Measurements from ENCODE around the gene SEC14L1.

Gene SEC14L1

DNA sequence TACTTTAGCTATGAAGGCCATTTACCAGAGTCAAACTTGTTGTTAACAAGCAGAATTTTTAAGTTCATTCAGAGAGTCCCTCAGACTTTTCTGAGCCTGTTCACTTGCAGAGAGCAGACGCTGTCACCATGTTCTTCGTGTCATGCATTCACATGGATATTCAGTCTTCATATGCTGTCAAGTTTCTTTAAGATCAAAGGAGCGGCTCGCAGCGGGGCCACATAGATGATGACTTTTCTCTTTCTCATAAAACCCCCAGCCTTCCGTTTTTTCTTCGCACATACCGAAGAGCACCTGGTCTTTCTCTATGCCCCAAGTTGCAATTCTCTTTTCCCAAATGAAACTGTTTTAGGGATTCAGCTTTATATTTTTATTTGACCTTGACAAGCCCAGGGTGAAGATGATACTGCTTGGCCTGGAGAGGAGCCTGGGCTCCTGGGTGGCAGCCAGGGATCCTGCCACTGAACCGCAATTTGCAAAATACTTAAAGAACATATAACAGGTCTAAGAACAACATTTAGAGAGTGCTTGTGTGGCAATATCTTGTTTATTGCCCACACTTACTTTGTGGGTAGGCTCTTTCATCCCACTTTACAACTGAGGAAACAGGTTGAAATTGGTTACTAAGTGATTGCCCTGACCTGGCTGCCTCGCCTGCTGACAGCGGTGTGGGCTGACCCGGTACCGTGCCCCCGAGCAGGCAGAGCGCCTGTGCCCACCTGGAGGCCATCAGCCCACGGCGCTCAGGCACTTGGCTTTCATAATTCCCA, 22.9 kb downstream of the SEC14L1 start:
- DNase-seq (ENCODE audit: low read depth) = no peak

DNA sequence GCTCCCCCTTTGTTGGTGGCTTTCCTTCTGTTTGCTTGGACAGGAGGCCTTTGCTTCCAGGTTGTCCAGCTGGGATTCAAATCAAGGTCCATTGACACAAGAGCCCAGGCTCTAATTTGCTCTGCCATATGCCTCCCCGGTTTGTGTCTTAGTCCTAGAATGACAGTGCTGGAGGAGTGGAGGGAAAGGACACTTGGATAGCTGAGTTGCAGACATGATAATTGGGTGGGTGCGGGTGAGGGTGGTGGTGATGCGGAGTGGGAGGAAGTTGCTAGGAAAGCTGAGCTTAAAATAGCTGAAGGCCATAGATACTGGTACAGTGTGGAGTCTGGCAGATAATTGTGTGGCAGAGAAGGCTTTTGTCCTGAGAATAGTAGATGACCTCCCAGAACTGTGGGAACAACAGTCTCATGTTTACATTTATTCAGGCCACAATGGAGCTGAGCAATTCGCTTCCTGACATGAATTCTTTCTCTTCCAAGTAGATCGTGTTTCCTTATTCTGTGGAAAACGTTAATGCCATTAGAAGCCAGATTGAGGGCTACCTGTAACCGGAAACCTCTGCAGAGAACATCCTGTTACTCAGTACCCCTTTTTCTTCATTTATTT, 23.8 kb downstream of the SEC14L1 start:
- DNase-seq (ENCODE audit: low read depth) = peak; percentile 28

DNA sequence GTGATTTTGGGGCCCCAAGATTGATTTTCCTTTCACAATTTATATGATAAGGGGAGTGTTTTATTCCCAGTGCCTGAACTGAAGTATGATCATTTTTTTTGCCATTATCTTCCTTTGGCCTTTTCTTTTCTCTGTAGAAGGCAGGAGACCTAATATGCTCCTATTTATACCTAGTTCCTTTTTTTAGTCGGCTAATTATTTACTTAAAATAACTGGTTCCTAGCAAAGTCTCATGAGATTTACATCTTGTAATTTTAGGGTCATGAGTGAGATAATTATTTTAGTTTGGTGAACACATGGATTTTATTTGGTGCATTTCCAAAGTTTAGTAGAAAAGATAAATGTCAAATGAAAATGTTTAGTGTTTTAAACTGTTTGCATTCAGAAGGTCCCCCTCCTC, 24.8 kb downstream of the SEC14L1 start:
- DNase-seq (ENCODE audit: low read depth) = no peak

DNA sequence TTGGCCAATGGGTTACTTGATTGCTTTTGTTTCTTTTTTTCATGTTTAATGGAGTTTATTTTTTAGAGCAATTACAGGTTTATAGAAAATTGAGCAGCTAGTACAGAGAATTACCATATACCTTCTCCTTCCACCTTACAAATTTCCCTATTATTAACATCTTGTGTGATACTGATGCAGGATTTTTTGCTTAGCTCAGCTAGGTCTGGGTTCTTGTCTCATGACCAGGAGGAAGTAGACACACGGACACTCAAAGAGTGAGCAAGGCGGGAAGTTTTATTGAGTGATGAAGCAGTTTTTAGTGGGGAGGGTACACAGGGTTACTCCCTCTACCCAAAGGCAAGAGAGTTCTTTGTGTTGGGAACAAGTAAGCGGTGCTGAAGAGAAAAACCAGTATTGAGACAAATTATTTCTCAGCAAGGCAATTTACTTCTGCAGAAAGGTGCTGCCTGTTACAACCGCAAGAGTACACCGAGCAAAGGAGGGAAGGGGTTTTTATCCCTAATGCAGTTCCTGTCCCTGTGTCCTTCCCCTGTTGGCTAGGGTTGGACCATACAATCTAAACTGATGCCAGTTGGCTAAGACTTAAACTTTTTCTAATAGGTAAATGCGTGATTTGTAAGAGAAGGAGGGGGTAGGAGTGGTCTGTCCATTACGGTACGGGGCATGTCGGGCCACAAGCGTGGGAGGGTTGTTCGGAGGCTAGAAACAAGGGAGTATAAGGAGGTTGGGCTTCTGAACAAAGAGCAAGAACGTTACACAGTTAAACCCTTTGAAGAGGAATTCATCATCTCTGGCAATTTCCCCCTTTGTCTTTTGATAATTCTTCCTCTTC, 26.9 kb downstream of the SEC14L1 start:
- DNase-seq (ENCODE audit: low read depth) = no peak

DNA sequence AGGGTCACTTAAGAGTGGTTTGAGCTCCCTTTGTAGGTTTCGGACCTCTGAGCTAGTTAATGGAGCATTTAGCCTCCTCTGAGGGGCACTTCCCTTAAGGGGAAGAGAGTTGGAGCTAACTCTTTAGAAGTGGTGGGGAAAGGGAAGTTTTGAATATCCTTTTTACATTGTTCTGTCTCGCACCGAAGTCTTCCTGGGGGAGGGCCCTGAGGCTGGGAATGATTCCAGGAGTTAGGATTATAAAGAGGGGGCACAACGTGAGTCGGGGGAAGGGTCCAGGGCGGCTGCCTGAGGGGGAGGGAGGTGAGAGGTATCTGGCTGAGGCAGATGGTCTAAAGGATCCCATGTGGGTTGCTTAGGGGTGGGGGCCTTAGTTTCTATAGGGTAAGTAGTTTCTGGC, 32.3 kb downstream of the SEC14L1 start:
- no peak for DNase-seq (ENCODE audit: low read depth)

DNA sequence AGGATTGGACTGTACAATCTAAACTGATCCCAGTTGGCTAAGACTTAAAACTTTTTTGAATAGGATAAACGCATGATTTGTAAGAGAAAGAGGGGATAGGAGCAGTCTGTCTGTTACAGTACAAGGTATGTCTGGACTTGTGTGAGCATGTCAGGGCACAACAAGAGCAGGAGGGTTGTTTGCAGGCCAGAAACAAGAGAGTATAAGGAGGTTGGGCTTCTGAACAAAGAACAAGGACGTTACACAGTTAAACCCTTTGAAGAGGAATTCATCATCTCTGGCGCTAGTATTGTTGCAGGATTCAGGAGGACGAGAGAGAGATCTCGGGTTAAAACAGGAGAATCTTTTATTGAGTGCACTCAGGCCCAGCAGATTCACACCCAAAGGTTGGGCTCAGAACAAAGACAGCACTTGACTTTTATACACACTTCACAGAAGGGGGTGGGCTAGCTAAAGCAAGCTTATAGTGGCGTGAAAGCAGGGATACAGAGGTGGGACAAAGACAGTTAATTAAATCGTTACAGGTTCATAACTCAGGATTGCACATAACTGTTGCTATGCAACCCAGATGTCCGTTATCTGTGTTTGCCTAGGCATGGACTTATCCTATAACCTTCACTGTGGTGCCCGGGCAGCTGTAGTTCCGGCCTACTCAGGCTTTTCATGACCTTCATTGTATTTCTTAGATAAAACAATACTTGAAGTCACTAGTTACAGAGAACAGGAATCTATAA, 34.3 kb downstream of the SEC14L1 start:
- no peak for DNase-seq (ENCODE audit: low read depth)

DNA sequence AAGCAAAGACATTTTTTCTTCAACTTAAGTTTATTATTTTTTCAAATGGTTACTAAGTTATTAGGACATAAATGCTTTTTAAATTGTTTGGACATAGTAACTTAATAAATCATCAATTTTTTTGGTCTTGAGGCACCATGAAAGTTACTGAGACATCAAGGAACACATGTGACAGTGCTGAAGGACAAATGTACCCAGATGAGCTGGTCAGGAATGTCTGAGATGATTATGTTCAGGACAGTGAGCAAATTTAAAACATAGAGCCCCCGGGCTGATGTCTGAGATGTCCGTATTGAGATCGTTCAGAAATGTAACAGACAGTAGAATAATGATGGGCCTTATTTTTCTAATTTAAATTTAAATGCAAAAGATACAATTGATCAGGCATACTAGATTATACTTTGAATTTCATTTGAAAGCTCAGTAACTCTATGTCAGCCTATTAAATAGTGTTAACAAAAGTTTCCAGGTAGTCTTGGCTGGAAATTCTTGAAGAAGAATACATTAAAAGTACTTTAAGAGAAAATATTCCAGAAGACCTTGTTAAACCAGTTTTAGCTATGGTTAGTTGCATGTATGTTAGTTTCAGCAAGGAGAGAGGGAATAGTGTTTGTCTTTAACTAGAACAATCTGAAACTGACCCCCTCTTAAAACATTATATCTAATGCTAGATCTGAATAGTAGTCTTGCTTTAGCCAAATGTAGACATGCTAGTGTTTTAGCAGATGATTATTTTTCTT, 36.4 kb downstream of the SEC14L1 start:
- DNase-seq (ENCODE audit: low read depth) = no peak

DNA sequence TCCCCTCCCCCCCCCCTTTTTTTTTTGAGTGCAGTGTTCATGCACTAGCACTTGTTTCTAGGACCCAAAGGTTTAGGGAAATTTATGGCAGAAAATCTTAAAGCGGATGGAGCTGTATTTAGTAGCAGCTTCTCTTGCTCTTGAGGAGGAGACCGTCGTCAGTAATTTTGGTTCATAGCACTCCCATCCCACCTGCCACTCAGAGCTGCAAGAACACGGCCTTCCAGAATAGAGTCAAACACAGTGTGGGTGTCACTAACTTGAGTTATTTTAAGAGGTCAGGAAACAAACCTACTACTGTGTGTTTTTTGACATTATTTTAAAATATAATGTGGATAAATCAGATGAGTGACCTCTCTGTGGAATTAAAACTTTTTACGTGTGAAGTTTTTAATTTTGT, 37.3 kb downstream of the SEC14L1 start:
- no peak for DNase-seq (ENCODE audit: low read depth)

DNA sequence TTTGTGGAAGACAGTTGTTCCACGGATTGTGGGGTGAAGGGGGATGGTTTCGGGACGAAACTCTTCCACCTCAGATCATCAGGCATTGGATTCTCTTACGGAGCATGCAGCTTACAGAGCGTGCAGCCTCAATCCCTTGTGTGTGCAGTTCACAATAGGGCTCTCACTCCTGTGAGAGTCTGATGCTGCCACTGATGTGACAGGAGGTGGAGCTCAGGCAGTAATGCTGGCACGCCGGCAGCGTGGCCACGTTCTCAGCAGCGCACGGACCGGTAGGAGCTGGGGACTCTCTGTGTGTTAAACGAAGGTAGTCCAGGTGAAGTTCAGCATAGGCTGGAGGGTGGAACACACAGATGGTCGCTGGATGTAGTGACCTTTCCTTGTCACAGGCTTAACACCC, 37.8 kb downstream of the SEC14L1 start:
- no peak for DNase-seq (ENCODE audit: low read depth)

DNA sequence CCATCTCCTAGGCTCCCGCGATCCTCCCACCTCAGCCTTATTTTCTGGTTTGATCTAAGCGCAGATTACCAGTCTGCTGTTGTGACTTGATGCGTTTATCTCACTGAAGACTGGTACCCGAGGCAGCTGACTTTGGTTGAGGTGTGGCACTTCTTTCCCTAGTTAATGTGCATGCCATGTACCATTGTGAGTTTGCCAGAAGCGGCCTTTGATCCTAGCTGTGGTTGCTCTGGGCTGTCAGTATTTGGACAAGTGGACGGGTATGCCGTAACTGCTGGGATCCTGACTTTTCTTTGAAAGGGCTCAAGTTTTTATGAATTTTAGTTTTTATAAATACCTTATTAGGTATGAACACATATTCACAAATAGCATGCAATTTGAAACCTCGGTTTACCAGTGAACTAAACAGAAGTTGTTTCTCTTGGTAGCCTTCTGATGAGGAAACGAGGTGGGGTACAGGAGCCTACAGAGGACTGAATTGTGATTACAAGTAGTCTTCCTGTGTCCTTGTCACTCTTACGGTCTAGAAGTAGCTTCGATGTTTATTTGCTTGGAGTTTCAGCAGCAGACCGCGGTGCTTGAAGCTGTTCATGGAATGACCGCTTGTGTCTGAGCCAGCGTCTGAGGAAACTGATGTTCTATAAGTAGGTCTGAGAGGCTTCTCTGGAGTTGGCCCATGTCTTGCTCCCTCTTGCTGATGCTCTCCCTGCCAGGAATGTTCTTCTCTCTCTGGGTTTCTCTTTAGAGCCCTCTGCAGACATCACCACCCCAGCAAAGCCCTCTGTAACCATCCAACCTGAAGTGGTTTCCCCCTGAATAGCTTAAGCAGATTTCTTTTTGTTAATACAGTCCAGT, 40.0 kb downstream of the SEC14L1 start:
- peak; percentile 4 for DNase-seq (ENCODE audit: low read depth)

DNA sequence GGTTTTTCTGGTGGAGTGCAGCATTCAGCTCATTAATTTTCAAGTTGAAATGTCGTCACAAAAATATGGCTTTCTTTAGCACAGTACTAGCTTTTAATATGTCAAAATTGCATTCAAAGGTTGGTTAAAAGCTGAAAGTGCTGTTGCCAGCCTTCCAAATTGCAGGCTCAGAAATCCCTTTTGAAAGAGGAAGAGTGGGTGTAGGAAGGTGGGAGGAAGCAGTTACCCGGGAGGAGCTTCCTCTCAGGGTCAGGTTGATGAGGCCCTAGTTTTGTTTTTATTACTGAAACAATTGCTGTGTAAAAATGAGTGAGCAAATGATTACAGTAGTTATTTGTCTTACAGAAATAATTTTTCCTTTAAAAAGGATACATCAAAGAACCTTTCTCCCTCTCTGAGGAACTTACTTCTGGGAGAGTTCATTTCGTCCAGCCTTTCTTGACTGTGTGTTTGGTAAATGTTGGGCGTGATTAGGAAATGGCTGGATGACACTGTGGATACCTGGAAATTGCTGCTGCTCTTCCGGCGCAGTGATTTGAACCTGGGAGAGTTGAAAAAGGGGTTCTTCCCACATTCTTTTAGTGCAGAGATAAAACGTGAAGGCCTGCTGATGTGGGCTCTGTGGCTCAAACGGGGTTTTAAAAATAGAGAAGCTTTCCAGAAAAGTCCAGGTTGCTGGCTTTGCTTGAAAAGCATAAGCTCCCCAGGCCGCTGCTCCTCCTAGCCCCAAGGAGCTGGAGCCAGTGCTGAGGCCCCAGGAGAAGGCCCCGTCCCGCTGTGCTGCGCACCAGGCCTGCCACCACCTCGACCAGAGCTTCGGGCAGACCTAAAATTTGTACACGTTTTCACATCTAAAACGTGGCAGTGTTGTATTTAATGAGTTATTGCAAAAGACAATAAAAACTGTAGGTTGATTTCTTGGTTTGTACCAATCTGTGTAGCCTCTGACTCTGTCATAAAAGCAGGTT, 41.7 kb downstream of the SEC14L1 start:
- DNase-seq (ENCODE audit: low read depth) = no peak

DNA sequence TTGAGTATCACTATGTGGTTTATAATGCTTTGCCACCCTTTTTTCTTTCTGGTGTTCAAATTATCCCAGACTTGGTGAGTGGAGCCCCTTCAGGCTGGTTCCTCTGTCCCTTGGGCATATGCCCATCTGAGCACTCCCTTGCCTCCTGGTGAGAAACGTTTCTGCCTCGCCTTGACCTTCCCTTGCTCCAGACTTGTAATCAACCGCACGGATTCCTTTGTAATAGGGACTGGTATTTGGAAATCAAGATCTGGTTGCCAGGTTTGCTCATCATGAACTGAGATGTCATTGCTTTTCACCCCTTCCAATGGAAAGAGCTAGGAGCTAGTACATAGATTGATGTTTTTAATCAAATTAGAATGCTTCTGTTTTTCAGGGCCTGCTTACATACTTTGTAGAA, 43.7 kb downstream of the SEC14L1 start:
- DNase-seq (ENCODE audit: low read depth) = peak; percentile 57

DNA sequence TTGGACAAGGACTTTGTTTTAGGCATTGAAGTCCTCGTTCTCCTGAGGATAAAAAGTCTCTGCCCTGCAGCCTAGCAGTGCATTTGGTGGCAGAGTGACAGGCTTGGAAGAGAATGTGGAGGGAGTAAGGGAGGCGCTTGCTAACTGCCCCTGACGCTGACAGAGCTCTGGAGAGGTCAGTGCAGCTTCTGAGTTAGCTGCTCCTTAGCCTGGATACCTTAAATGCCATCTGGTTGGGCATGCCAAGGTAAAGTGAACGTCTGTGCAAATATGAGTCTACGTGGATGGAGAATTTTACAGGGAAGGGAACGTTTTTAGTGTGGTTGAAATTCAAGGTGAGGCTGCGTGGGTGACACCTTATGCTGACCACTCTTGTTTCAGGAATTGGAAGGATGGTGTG, 44.4 kb downstream of the SEC14L1 start:
- DNase-seq (ENCODE audit: low read depth) = no peak

DNA sequence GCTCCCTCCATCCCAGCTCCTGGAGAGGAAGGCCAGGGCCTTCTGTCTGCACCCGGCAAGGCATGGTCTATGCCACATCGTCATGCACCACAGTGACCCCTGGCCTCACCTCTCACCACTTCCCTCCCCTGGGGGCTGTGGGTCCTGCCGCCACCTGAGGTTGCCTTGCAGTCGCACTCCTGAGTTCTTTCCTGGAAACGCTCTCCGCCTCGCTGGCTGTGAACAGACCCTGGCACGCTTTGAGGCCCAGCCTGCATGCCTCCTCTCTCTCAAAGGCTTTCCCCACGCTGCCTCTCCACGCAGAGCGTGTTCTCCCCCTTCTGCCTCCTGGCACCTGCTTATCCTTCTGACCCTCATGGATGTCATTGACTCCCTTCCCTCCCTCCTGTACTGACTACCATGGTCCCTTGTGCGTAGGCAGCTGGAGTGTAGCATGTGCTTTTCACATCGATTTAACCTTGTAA, 45.4 kb downstream of the SEC14L1 start:
- no peak for DNase-seq (ENCODE audit: low read depth)

DNA sequence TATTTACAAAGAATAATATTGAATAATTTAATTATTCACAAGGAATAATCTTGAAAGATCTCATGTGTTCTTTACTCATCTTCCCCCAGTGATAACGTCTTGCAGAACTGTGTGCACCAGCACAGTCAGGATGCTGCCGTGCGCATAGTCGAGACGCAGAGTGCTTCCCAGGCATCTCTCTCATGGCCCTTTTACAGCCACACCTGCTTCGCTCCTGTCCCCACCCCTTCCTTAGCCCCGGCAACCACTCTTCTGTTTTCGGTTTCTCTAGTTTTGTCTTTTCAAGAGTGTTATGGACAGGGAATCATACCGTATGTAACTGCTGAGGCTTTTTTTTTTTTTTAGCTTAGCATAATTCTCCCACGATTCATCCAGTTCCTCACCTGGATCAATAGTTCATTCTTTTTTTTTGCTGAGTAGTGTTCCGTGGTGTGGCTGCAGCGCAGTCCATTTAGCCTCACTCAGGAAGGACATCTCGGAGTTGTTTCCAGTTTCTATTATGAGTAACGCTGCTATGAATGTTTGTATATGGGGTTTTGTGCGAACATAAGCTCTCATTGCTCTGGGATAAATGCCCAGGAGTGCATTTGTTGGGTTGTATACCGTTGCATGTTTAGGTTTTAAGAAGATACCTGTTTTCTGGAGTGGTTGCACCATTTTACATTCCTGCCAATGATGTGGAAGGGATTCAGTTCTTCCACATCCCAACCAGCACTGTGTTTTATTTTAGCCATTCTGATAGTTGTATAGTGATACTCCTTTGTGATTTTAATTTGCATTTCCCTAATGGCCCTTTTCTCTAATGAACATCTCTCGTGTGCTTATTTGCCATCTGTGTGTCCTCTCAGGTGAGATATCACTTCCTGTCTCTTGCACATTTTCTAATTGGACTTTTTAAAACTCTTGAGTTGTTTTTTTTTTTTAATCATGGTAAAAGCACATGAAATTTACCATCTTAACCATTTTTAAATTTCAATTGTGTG, 47.6 kb downstream of the SEC14L1 start:
- no peak for DNase-seq (ENCODE audit: low read depth)

DNA sequence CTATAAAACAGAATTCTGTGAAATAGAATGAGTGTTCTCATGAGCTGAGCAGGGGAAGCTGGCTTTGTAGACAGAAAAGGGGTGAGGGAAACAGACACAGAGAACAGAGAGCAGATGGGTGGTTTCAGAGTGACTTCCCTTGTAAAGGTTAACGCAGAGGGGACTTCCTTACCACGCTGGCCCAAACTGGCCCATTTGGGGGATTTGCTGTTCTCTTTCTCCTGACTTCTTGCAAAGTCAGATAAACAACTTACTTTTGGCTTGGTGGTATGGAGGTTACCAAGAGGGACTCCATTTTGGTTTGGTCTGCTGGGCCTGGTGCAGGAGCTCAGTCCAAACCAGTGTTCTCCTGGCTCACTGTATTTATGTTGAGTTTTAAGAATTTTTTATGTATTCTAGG, 48.4 kb downstream of the SEC14L1 start:
- DNase-seq (ENCODE audit: low read depth) = no peak

DNA sequence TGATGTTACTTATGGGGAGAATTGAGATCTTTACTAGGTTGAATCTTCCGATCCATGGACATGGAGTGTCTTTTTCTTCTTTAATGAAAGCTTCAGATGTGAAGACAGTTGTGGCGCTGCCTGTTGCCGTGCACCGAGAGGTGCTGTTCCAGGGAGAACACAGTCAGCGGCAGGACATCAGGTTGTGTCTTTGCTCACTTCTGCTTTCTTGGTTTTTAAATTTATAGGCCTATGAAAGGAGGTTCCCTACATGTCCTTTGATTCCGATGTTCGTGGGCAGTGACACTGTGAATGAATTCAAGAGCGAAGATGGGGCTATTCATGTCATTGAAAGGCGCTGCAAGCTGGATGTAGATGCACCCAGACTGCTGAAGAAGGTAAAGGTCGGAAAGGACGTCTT, 49.8 kb downstream of the SEC14L1 start:
- no peak for DNase-seq (ENCODE audit: low read depth)

DNA sequence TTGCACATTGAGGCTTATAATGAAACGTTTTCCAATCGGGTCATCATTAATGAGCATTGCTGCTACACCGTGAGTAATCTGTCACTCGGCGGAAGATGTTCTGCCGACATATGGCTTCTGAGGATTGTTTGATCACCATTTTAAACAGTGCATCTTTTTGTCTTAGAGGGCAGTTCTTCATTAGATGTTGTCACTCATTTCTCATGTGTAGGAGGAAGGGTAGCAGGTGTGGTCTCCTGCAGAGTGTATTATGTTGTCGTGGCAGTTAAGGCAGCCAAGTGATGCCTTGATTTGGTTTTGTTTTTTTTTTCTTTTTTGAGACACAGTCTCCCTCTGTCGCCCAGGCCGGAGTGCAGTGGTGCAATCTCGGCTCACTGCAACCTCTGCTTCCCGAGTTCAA, 50.5 kb downstream of the SEC14L1 start:
- no peak for DNase-seq (ENCODE audit: low read depth)

Data from fibroblast of gingiva (primary cell).